ENCODE measurements around the gene ZNF132. TPM values are rescaled to one million over a fixed set of nuclear protein-coding genes. Genes with fewer than 3 reads are reported as not detected.

ZNF132 gene
- total RNA-seq, 3 donors from 2014 or later, result 1.0 to 1.8 (median 1.8) TPM

Other genes starting within 250 kb of the ZNF132 start
- gene ZNF544, start 211.2 kb downstream of the ZNF132 start, total RNA-seq, result 10 to 100 TPM; 41.6 to 43.8 (median 41.6) TPM
- gene ZNF8, start 161.2 kb downstream of the ZNF132 start, total RNA-seq, result 1 to 10 TPM; 3.3 to 3.5 (median 3.4) TPM
- gene ERVK3-1, start 134.8 kb downstream of the ZNF132 start, total RNA-seq, result 100 to 1,000 TPM; 117 TPM
- gene ZSCAN22, start 113.2 kb downstream of the ZNF132 start, total RNA-seq, result 1 to 10 TPM; 3.0 to 4.3 (median 3.6) TPM
- 10 to 100 TPM in 2 of 3 donors, 1 to 10 TPM in 1; 9.0 to 12.0 (median 11.5) TPM for gene A1BG, start 86.7 kb downstream of the ZNF132 start, total RNA-seq
- gene ZNF497, start 77.4 kb downstream of the ZNF132 start, total RNA-seq, result under 1 TPM; 0.55 to 0.99 (median 0.98) TPM
- gene ZNF837, start 59.1 kb downstream of the ZNF132 start, total RNA-seq, result 1 to 10 TPM; 1.2 to 2.1 (median 1.8) TPM
- gene RPS5, start 52.9 kb downstream of the ZNF132 start, total RNA-seq, result 1,000 to 10,000 TPM; 2,106 to 2,287 (median 2,120) TPM
- 1 to 10 TPM; 2.5 to 3.2 (median 2.5) TPM for gene RNF225, start 44.5 kb downstream of the ZNF132 start, total RNA-seq
- gene ZNF584, start 31.5 kb downstream of the ZNF132 start, total RNA-seq, result 10 to 100 TPM; 17.8 to 20.5 (median 20.3) TPM
- 10 to 100 TPM; 10.7 to 13.3 (median 11.3) TPM for gene ZNF324B, start 11.5 kb upstream of the ZNF132 start, total RNA-seq
- 10 to 100 TPM; 16.1 to 18.0 (median 16.4) TPM for gene ZNF324, start 26.9 kb upstream of the ZNF132 start, total RNA-seq
- 1 to 10 TPM; 5.3 to 6.4 (median 6.0) TPM for gene ZNF446, start 36.2 kb upstream of the ZNF132 start, total RNA-seq
- gene SLC27A5, start 71.8 kb upstream of the ZNF132 start, total RNA-seq, result 10 to 100 TPM; 12.6 to 19.8 (median 19.5) TPM
- 10 to 100 TPM; 15.4 to 16.7 (median 16.1) TPM for gene ZBTB45, start 79.7 kb upstream of the ZNF132 start, total RNA-seq
- gene TRIM28, start 103.9 kb upstream of the ZNF132 start, total RNA-seq, result 100 to 1,000 TPM; 850 to 963 (median 920) TPM
- 100 to 1,000 TPM; 117 to 128 (median 119) TPM for gene CHMP2A, start 115.0 kb upstream of the ZNF132 start, total RNA-seq
- gene UBE2M, start 118.5 kb upstream of the ZNF132 start, total RNA-seq, result 100 to 1,000 TPM; 138 to 155 (median 153) TPM
- gene MZF1, start 133.2 kb upstream of the ZNF132 start, total RNA-seq, result 10 to 100 TPM; 12.4 to 16.9 (median 12.7) TPM

All from activated T-cell treated with anti-CD3 and anti-CD28 coated beads, Interleukin-2, amount 50 U/mL, for 4 hours (primary cell).